ENCODE data around the gene RPP14. TPM values are rescaled to one million over a fixed set of nuclear protein-coding genes. Genes with fewer than 3 reads are reported as not detected.

RPP14 gene
- polyA plus RNA-seq, 2 of the 4 experiments (the other 2 are of a cell fraction), result 13.2 to 21.5 TPM

DNA sequence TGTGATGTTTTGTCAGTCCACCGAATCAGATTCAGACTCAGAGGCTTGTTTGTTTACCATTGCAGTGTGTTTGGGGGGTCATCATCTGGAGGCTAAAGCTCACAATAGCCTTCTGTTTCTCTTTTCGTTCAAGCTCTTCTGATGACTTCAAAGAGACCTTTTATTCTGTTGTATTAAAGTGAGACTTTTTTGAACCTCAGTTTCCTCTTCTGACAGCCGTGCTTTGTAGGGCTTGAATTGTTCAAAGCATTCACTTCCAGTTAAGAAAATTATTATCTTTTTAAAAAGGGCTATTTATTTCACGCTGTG lies 27.9 kb downstream of the RPP14 start:
- H3K4me2 ChIP-seq, result peak overlapping the region; percentile 87
- peaks cover 24% of the 10 kb centered on the region for H3K4me1 ChIP-seq
- H3K27ac ChIP-seq, result no peak overlapping the region
- peak overlapping the region; percentile 80; the same call in 2 of the 3 replicates for H3K4me3 ChIP-seq
- no peaks in the 10 kb centered on the region for H3K9me3 ChIP-seq
- POLR2A ChIA-PET, result no interaction called here
- TF ChIP-seq EP300 (IDR thresholded peaks at IDR 0.05) (no peak), HOXB13 (CRISPR knock-in tag; IDR thresholded peaks at IDR 0.05; ENCODE audit: low read depth) (no peak), ZFP36 (IDR thresholded peaks at IDR 0.05; ENCODE audit: borderline replicate concordance, partially characterized antibody) (no peak), ZSCAN20 (CRISPR knock-in tag; IDR thresholded peaks at IDR 0.05) (no peak)
- TF ChIP-seq, protein P1, sequence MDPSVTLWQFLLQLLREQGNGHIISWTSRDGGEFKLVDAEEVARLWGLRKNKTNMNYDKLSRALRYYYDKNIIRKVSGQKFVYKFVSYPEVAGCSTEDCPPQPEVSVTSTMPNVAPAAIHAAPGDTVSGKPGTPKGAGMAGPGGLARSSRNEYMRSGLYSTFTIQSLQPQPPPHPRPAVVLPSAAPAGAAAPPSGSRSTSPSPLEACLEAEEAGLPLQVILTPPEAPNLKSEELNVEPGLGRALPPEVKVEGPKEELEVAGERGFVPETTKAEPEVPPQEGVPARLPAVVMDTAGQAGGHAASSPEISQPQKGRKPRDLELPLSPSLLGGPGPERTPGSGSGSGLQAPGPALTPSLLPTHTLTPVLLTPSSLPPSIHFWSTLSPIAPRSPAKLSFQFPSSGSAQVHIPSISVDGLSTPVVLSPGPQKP (IDR thresholded peaks at IDR 0.05; ENCODE audit: low read depth, low read length), result no peak
- FAIRE-seq (no peak), ATAC-seq (no peak), DNase-seq (ENCODE audit: low read depth in 1 of 2, low spot score in 1 of 2) (no peak)
- WGBS (ENCODE audit: missing lambda C conversion rate), result 33% methylated on average over 4 of the region's 4 CpGs
- CTCF ChIA-PET, result interaction anchor here (0.8 to 2.4 kb wide), 7 partner anchors 11 to 117 kb away, joined by 3 to 9 read pairs (median 4); partner anchors contain the start of genes HTD2 and RPP14

- peak overlapping the region; percentile 87; the same call in 2 of the 3 replicates for H3K4me2 ChIP-seq
- peaks cover 24% of the 10 kb centered on the region for H3K4me1 ChIP-seq
- ChIA-PET CTCF (interaction anchor here (1.6 to 2.4 kb wide), 3 partner anchors 10 to 81 kb away, joined by 4 to 9 read pairs (median 8); partner anchors contain the start of genes HTD2 and RPP14), POLR2A (interaction anchor here (1.0 kb wide), 1 partner anchor 49 kb away, joined by 3 read pairs; no protein-coding TSS in a partner anchor)
- WGBS (ENCODE audit: missing lambda C conversion rate), result 61% methylated on average over 1 of the region's 1 CpG
- peak overlapping the region in 1 of 2 experiments; percentile 79; a peak in 1 of 6 replicates for H3K27ac ChIP-seq
- TF ChIP-seq CEBPB (IDR thresholded peaks at IDR 0.05) (no peak), EHF (CRISPR knock-in tag; IDR thresholded peaks at IDR 0.05) (no peak), MAZ (IDR thresholded peaks at IDR 0.05; ENCODE audit: borderline replicate concordance, low read depth, low read length) (no peak), POLR2A (IDR thresholded peaks at IDR 0.05; ENCODE audit: low read length) (no peak), ZFP36 (IDR thresholded peaks at IDR 0.05; ENCODE audit: borderline replicate concordance, partially characterized antibody) (no peak), RNF2 (IDR thresholded peaks at IDR 0.05; ENCODE audit: borderline replicate concordance, low read depth) (no peak), ZC3H11A (IDR thresholded peaks at IDR 0.05) (no peak), CBX2 (IDR thresholded peaks at IDR 0.05; ENCODE audit: borderline replicate concordance, low read depth) (no peak), RARB (CRISPR knock-in tag; IDR thresholded peaks at IDR 0.05) (no peak), BHLHE40 (IDR thresholded peaks at IDR 0.05; ENCODE audit: low read depth, low read length) (no peak), ZNF302 (CRISPR knock-in tag; IDR thresholded peaks at IDR 0.05) (no peak), HEYL (CRISPR knock-in tag; IDR thresholded peaks at IDR 0.05) (no peak), CBX8 (IDR thresholded peaks at IDR 0.05) (no peak)
- TF ChIP-seq, protein P2, sequence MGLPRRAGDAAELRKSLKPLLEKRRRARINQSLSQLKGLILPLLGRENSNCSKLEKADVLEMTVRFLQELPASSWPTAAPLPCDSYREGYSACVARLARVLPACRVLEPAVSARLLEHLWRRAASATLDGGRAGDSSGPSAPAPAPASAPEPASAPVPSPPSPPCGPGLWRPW (IDR thresholded peaks at IDR 0.05), result no peak
- TF ChIP-seq, protein P3, sequence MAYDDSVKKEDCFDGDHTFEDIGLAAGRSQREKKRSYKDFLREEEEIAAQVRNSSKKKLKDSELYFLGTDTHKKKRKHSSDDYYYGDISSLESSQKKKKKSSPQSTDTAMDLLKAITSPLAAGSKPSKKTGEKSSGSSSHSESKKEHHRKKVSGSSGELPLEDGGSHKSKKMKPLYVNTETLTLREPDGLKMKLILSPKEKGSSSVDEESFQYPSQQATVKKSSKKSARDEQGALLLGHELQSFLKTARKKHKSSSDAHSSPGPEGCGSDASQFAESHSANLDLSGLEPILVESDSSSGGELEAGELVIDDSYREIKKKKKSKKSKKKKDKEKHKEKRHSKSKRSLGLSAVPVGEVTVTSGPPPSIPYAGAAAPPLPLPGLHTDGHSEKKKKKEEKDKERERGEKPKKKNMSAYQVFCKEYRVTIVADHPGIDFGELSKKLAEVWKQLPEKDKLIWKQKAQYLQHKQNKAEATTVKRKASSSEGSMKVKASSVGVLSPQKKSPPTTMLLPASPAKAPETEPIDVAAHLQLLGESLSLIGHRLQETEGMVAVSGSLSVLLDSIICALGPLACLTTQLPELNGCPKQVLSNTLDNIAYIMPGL (CRISPR knock-in tag; IDR thresholded peaks at IDR 0.05; ENCODE audit: borderline replicate concordance), result no peak
- no peaks in the 10 kb centered on the region for H3K9me3 ChIP-seq
- H3K4me3 ChIP-seq, result no peak overlapping the region
- ATAC-seq (no peak), FAIRE-seq (no peak), DNase-seq (ENCODE audit: low read depth in 1 of 2, low spot score in 1 of 2) (no peak)
Observed at GRCh38 chr3:58334506-58334884, 28.4 kb downstream of the RPP14 start.

DNA sequence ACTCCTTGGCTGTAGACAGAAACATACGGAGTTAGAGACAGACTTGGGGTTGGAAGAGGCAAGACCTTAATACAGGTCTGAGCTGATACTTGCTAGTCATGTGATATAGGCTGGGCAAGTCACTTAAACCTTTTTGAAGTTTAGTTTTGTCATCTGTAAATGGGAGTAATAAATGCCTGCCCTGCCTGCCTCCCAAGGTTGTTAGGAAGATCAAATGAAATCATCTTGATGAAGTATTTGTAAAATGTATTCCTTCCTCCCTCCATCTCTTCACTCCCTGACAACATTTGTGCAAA lies 29.6 kb downstream of the RPP14 start:
- Histone ChIP-seq H3K4me2 (peak overlapping the region; percentile 87), H3K9me3 (no peaks in the 10 kb centered on the region), H3K4me1 (peaks cover 24% of the 10 kb centered on the region), H3K27ac (peak overlapping the region; percentile 66 to 79; a peak in 5 of 6 replicates), H3K4me3 (no peak overlapping the region)
- WGBS (ENCODE audit: missing lambda C conversion rate), result 92% methylated on average over 1 of the region's 1 CpG
- FAIRE-seq (no peak), DNase-seq (ENCODE audit: low read depth in 1 of 2, low spot score in 1 of 2) (no peak), ATAC-seq (no peak)
- TF ChIP-seq BHLHE40 (IDR thresholded peaks at IDR 0.05; ENCODE audit: low read depth, low read length), result no peak
- no peak for TF ChIP-seq NFE2L2 (conservative IDR thresholded peaks at IDR 0.05; ENCODE audit: low read length)
- no peak for TF ChIP-seq MAX (IDR thresholded peaks at IDR 0.05)
- no peak for TF ChIP-seq CEBPB (IDR thresholded peaks at IDR 0.05)
- TF ChIP-seq, protein P4, sequence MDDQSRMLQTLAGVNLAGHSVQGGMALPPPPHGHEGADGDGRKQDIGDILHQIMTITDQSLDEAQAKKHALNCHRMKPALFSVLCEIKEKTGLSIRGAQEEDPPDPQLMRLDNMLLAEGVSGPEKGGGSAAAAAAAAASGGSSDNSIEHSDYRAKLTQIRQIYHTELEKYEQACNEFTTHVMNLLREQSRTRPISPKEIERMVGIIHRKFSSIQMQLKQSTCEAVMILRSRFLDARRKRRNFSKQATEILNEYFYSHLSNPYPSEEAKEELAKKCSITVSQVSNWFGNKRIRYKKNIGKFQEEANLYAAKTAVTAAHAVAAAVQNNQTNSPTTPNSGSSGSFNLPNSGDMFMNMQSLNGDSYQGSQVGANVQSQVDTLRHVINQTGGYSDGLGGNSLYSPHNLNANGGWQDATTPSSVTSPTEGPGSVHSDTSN (IDR thresholded peaks at IDR 0.05), result no peak
- TF ChIP-seq CHD2 (IDR thresholded peaks at IDR 0.05; ENCODE audit: low read length, partially characterized antibody), result no peak
- TF ChIP-seq TFCP2L1 (CRISPR knock-in tag; IDR thresholded peaks at IDR 0.05), result no peak
- no peak for TF ChIP-seq E2F6 (IDR thresholded peaks at IDR 0.05; ENCODE audit: borderline replicate concordance, low read depth)
- no peak for TF ChIP-seq JUNB (IDR thresholded peaks at IDR 0.05)
- no peak for TF ChIP-seq CBX8 (IDR thresholded peaks at IDR 0.05)
- TF ChIP-seq SREBF2 (IDR thresholded peaks at IDR 0.05), result no peak
- TF ChIP-seq PHF8 (IDR thresholded peaks at IDR 0.05; ENCODE audit: borderline replicate concordance, low read depth), result no peak
- no peak for TF ChIP-seq CTCF (IDR thresholded peaks at IDR 0.05)
- TF ChIP-seq ZNF302 (CRISPR knock-in tag; IDR thresholded peaks at IDR 0.05), result no peak
- CTCF ChIA-PET, result interaction anchor here (0.6 to 2.4 kb wide), 6 partner anchors 12 to 198 kb away, joined by 4 to 9 read pairs (median 5); no protein-coding TSS in a partner anchor
- POLR2A ChIA-PET, result interaction anchor here (0.9 to 1.0 kb wide), 2 partner anchors 48 to 165 kb away, joined by 3 read pairs; no protein-coding TSS in a partner anchor
